IMR-90 (cell line): ENCODE data around the gene ZBED2. TPM values are rescaled to one million over a fixed set of nuclear protein-coding genes. Genes with fewer than 3 reads are reported as not detected.

Experiments
- ATAC-seq: fragments of 200-7000 bp; cut with Tn5 transposase; 2 replicates; pipeline ENCODE4 v1.9.1; 2020; ENCODE audit warnings: low read depth, mild to moderate bottlenecking, moderate library complexity
- BruUV-seq: library from RNA; stranded (reverse); fragments of 400-500 nt; replicated peaks from 2 replicates; lab custom pipeline; 2021; lab: Mats Ljungman, UMichigan
- CTCF ChIA-PET: fragments of 300-600 bp; formaldehyde crosslinking; extraction: SDS; loops from one replicate; lab custom pipeline; 2021; ENCODE audit warnings: antibody characterized with exemption; lab: Yijun Ruan, JAX
- POLR2A ChIA-PET: fragments of 300-600 bp; sonication (Branson Sonifier 250); formaldehyde crosslinking; loops from one replicate; lab custom pipeline; 2022; ENCODE audit warnings: antibody characterized with exemption; ENCODE audit not compliant: unreplicated experiment; lab: Charles Lee
- DNase-seq: peaks from one replicate; pipeline ENCODE4 v3.0.0; 2013
- H2AFZ ChIP-seq: replicated peaks from 2 replicates; pipeline ENCODE3; 2013; ENCODE audit warnings: low read length, mild to moderate bottlenecking; ENCODE audit not compliant: poor library complexity
- H2AK5ac ChIP-seq: 2 replicates; pipeline ENCODE4 v1.6.1; 2013; ENCODE audit warnings: low read depth, low read length, inconsistent platforms
- H2AK9ac ChIP-seq: replicated peaks from 2 replicates; pipeline ENCODE3; 2013; ENCODE audit warnings: mild to moderate bottlenecking, low read depth, low read length, moderate library complexity; ENCODE audit not compliant: poor library complexity
- H2BK120ac ChIP-seq: 2 replicates; pipeline ENCODE4 v1.6.1; 2013; ENCODE audit warnings: low read depth, low read length, inconsistent platforms
- H2BK15ac ChIP-seq: 3 replicates; pipeline ENCODE4 v1.6.1; 2013; ENCODE audit warnings: low read depth, low read length, inconsistent platforms
- H2BK20ac ChIP-seq: 2 replicates; pipeline ENCODE4 v1.6.1; 2013; ENCODE audit warnings: low read depth, mild to moderate bottlenecking, inconsistent platforms, low read length, moderate library complexity
- H2BK5ac ChIP-seq: 2 replicates; pipeline ENCODE4 v1.6.1; 2013; ENCODE audit warnings: mild to moderate bottlenecking, low read depth, low read length, inconsistent platforms; ENCODE audit not compliant: poor library complexity, severe bottlenecking
- H3K14ac ChIP-seq: replicated peaks from 2 replicates; pipeline ENCODE4 v1.6.1; 2013; ENCODE audit warnings: low read depth, low read length, inconsistent platforms
- H3K18ac ChIP-seq: 2 replicates; pipeline ENCODE4 v1.6.1; 2013; ENCODE audit warnings: low read depth, low read length, control low read depth
- H3K23ac ChIP-seq: 2 replicates; pipeline ENCODE4 v1.6.1; 2013; ENCODE audit warnings: low read depth, low read length, inconsistent platforms
- H3K27ac ChIP-seq: 2 replicates; pipeline ENCODE4 v1.5.1; 2013; ENCODE audit warnings: mild to moderate bottlenecking, control low read depth, low read length; ENCODE audit not compliant: insufficient read depth
- H3K27me3 ChIP-seq: 2 replicates; pipeline ENCODE4 v1.6.1; 2013; ENCODE audit warnings: low read length; ENCODE audit not compliant: control insufficient read depth, insufficient read depth
- H3K36me3 ChIP-seq: 2 replicates; pipeline ENCODE4 v1.6.1; 2013; ENCODE audit warnings: low read length, mixed read lengths; ENCODE audit not compliant: control insufficient read depth, insufficient read depth
- H3K4ac ChIP-seq: 2 replicates; pipeline ENCODE4 v1.6.1; 2013; ENCODE audit warnings: low read depth, low read length, inconsistent platforms
- H3K4me1 ChIP-seq: 2 replicates; pipeline ENCODE4 v1.6.1; 2013; ENCODE audit warnings: low read length, mixed read lengths; ENCODE audit not compliant: control insufficient read depth, insufficient read depth
- H3K4me2 ChIP-seq: 2 replicates; pipeline ENCODE4 v1.6.1; 2013; ENCODE audit warnings: low read depth, mild to moderate bottlenecking, control low read depth, low read length, moderate library complexity
- H3K4me3 ChIP-seq: 2 replicates; pipeline ENCODE4 v1.5.1; 2013; ENCODE audit warnings: low read depth, mild to moderate bottlenecking, control low read depth, low read length, moderate library complexity; ENCODE audit not compliant: insufficient read depth
- H3K56ac ChIP-seq: 2 replicates; pipeline ENCODE4 v1.6.1; 2013; ENCODE audit warnings: low read length, inconsistent platforms; ENCODE audit not compliant: insufficient read depth; ENCODE audit errors: extremely low read depth
- H3K79me1 ChIP-seq, 2 experiments: 2 replicates each; pipeline ENCODE4 v1.6.1; 2013; ENCODE audit warnings: low read length in 2 of 2, inconsistent platforms in 1 of 2, low read depth in 1 of 2
- H3K9ac ChIP-seq: 2 replicates; pipeline ENCODE4 v1.6.1; 2013; ENCODE audit warnings: low read depth, low read length, control low read depth
- H3K9me1 ChIP-seq: 2 replicates; pipeline ENCODE4 v1.6.1; 2013; ENCODE audit warnings: low read length, inconsistent platforms; ENCODE audit not compliant: insufficient read depth
- H3K9me3 ChIP-seq: 2 replicates; pipeline ENCODE4 v1.6.1; 2013; ENCODE audit warnings: low read length; ENCODE audit not compliant: control insufficient read depth, insufficient read depth
- H4K20me1 ChIP-seq: 2 replicates; pipeline ENCODE4 v1.6.1; 2013; ENCODE audit warnings: low read length, inconsistent platforms; ENCODE audit not compliant: insufficient read depth
- H4K5ac ChIP-seq: 2 replicates; pipeline ENCODE4 v1.6.1; 2013; ENCODE audit warnings: mild to moderate bottlenecking, low read depth, low read length, control low read depth
- H4K8ac ChIP-seq, 2 experiments: 2 replicates each; pipeline ENCODE4 v1.6.1; 2013; ENCODE audit warnings: low read depth in 2 of 2, low read length in 2 of 2, control low read depth in 1 of 2, inconsistent platforms in 1 of 2
- H4K91ac ChIP-seq: 2 replicates; pipeline ENCODE4 v1.6.1; 2013; ENCODE audit warnings: low read depth, low read length, inconsistent platforms; ENCODE audit not compliant: insufficient read depth
- FOS ChIP-seq: fragments of 150-350 bp; IDR thresholded peaks from 2 replicates; pipeline ENCODE4 v1.6.1; 2016; ENCODE audit warnings: low read depth, low read length
- USF2 ChIP-seq: fragments of 150-350 bp; IDR thresholded peaks from 2 replicates; pipeline ENCODE4 v1.6.1; 2017; ENCODE audit warnings: mild to moderate bottlenecking, antibody characterized with exemption, low read length, low read depth
- WGBS, 2 experiments: methylation state at CpG; one replicate each; pipeline versions ENCODE4 v1.1.5 to v1.1.7; 2013; ENCODE audit warnings: missing lambda C conversion rate in 2 of 2; ENCODE audit not compliant: insufficient read length in 1 of 2; ENCODE audit errors: extremely low coverage in 2 of 2; 5-methylcytosine and 5-hydroxymethylcytosine counted together
- dilution Hi-C: fragments of 300-500 bp; cut with HindIII; formaldehyde crosslinking; loops from one replicate; pipeline ENCODE4 v1.14.3; 2018; ENCODE audit warnings: low sequenced_read_pairs; ENCODE audit not compliant: unreplicated experiment
- in situ Hi-C: fragments of 300-500 bp; cut with MboI; formaldehyde crosslinking; loops from 3 replicates; pipeline ENCODE4 v1.14.3; 2019; ENCODE audit warnings: low sequenced_read_pairs, inconsistent platforms, mixed read lengths
- intact Hi-C: fragments of 100-400 bp; cut with micrococcal nuclease; formaldehyde crosslinking; loops from 2 replicates; pipeline ENCODE4 v1.10.0; 2022
- polyA plus RNA-seq, 3 experiments: library from polyadenylated mRNA; depleted of rRNA; stranded (reverse); fragments of >200 nt; gene quantifications; 2 replicates each; pipeline ENCODE4 v1.2.3, GENCODE V29; 2012; ENCODE audit warnings: low replicate concordance in 1 of 3
- total RNA-seq: library from RNA; depleted of rRNA; stranded (reverse); fragments of >200 nt; gene quantifications from 2 replicates; pipeline ENCODE4 v1.2.3, GENCODE V29; 2012

ZBED2 gene
- total and polyA plus RNA-seq, 2 of the 4 experiments (the other 2 are of a cell fraction): 0.51 to 0.72 TPM

- no CpG with 5 or more reads among the region's 2 CpGs for WGBS, 2 experiments
- H2BK120ac ChIP-seq: peak overlapping the region; percentile 99
- CTCF ChIA-PET: interaction anchor here (1.7 kb wide), 2 partner anchors 11 to 22 kb away, joined by 4 to 5 read pairs; no protein-coding TSS in a partner anchor
- H3K56ac ChIP-seq: peak overlapping the region; percentile 45; the same call in 1 of the 2 replicates
- TF ChIP-seq USF2: no peak
- TF ChIP-seq FOS: peak; percentile 61
- peak overlapping the region; percentile 94 for H2AK9ac ChIP-seq
- peak overlapping the region; percentile 15 for H2AFZ ChIP-seq
- H3K23ac ChIP-seq: peak overlapping the region; percentile 82
- peak overlapping the region; percentile 47 for H3K27ac ChIP-seq
- H2BK5ac ChIP-seq: peak overlapping the region; percentile 97
- ATAC-seq (peak; percentile 83), DNase-seq (peak; percentile 91)
- no peak overlapping the region for H3K4me3 ChIP-seq
- H2AK5ac ChIP-seq: peak overlapping the region; percentile 94
- H4K8ac ChIP-seq: peak overlapping the region; percentile 58 to 87
- H2BK15ac ChIP-seq: peak overlapping the region; percentile 96
- H2BK20ac ChIP-seq: peak overlapping the region; percentile 99
- peak overlapping the region; percentile 69; the same call in 1 of the 2 replicates for H3K18ac ChIP-seq
- H3K27me3 ChIP-seq: no peaks in the 10 kb centered on the region
- H3K9me1 ChIP-seq: peaks cover 30% of the 10 kb centered on the region
- intact Hi-C loops (no loop called here), in situ Hi-C loops (loop anchor here (25.0 kb wide), 2 partner anchors 268 to 368 kb away; partner anchors contain the start of gene PHLDB2), dilution Hi-C loops (no loop called here)
- H4K5ac ChIP-seq: peak overlapping the region; percentile 56; the same call in 1 of the 2 replicates
- H3K9ac ChIP-seq: no peak overlapping the region
- peak overlapping the region; percentile 93 for H3K4ac ChIP-seq
- H3K4me2 ChIP-seq: peak overlapping the region; percentile 17; the same call in 1 of the 2 replicates
- no peaks in the 10 kb centered on the region for H3K9me3 ChIP-seq
- no peaks in the 10 kb centered on the region for H4K20me1 ChIP-seq
- peak overlapping the region; percentile 91 for H3K14ac ChIP-seq
- H3K79me1 ChIP-seq: peaks cover 0 to 11% of the 10 kb centered on the region in 2 experiments; a peak in 2 of 4 replicates
- POLR2A ChIA-PET: no interaction called here
- H3K36me3 ChIP-seq: no peaks in the 10 kb centered on the region
- H3K4me1 ChIP-seq: peaks cover 24% of the 10 kb centered on the region
- BruUV-seq: no TSS peak
- peak overlapping the region; percentile 97 for H4K91ac ChIP-seq
Measured at GRCh38 chr3:111594205-111594604, 941 bp downstream of the ZBED2 start.
